Measurements from ENCODE around the gene CCR4. TPM values are rescaled to one million over a fixed set of nuclear protein-coding genes. Genes with fewer than 3 reads are reported as not detected.

CCR4 gene
- total RNA-seq, 1 experiment from 2014 or later = 0.22 TPM

DNA sequence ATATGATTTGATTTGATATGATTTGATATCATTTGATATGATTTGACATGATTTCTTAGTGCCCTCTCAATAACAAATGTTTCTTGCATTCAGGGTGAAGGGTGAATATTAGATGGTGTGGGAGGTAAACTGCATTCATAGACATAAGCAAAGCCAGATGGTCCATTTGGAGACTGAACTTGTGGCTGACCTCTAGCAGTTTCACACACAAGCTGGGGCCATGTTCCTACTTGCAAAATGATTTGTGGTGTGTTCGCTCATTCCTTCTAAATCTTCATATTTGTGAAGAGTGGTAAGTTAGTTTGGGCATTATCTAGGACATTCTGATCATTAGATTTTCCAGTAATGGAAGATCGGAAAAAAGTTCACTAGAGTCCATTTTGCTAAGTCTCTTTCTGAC lies 40.5 kb upstream of the CCR4 start:
- 0 out of 2 replicates have a peak, but pooled peaks cover 3% of the 10 kb centered on the region for H3K9me3 Mint-ChIP-seq
- ATAC-seq (no peak), DNase-seq (ENCODE audit: low spot score) (no peak)
- no peaks in the 10 kb centered on the region for H3K4me1 Mint-ChIP-seq
- TF ChIP-seq, protein P1, sequence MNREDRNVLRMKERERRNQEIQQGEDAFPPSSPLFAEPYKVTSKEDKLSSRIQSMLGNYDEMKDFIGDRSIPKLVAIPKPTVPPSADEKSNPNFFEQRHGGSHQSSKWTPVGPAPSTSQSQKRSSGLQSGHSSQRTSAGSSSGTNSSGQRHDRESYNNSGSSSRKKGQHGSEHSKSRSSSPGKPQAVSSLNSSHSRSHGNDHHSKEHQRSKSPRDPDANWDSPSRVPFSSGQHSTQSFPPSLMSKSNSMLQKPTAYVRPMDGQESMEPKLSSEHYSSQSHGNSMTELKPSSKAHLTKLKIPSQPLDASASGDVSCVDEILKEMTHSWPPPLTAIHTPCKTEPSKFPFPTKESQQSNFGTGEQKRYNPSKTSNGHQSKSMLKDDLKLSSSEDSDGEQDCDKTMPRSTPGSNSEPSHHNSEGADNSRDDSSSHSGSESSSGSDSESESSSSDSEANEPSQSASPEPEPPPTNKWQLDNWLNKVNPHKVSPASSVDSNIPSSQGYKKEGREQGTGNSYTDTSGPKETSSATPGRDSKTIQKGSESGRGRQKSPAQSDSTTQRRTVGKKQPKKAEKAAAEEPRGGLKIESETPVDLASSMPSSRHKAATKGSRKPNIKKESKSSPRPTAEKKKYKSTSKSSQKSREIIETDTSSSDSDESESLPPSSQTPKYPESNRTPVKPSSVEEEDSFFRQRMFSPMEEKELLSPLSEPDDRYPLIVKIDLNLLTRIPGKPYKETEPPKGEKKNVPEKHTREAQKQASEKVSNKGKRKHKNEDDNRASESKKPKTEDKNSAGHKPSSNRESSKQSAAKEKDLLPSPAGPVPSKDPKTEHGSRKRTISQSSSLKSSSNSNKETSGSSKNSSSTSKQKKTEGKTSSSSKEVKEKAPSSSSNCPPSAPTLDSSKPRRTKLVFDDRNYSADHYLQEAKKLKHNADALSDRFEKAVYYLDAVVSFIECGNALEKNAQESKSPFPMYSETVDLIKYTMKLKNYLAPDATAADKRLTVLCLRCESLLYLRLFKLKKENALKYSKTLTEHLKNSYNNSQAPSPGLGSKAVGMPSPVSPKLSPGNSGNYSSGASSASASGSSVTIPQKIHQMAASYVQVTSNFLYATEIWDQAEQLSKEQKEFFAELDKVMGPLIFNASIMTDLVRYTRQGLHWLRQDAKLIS (CRISPR knock-in tag; IDR thresholded peaks at IDR 0.05; ENCODE audit: borderline replicate concordance) = no peak
- no peak for TF ChIP-seq ETV6 (CRISPR knock-in tag; IDR thresholded peaks at IDR 0.05)
- TF ChIP-seq MXD4 (CRISPR knock-in tag; IDR thresholded peaks at IDR 0.05; ENCODE audit: borderline replicate concordance) = no peak
- TF ChIP-seq ELF4 (CRISPR knock-in tag; IDR thresholded peaks at IDR 0.05; ENCODE audit: low read depth) = no peak
- TF ChIP-seq, protein P2, sequence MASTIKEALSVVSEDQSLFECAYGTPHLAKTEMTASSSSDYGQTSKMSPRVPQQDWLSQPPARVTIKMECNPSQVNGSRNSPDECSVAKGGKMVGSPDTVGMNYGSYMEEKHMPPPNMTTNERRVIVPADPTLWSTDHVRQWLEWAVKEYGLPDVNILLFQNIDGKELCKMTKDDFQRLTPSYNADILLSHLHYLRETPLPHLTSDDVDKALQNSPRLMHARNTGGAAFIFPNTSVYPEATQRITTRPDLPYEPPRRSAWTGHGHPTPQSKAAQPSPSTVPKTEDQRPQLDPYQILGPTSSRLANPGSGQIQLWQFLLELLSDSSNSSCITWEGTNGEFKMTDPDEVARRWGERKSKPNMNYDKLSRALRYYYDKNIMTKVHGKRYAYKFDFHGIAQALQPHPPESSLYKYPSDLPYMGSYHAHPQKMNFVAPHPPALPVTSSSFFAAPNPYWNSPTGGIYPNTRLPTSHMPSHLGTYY (CRISPR knock-in tag; IDR thresholded peaks at IDR 0.05) = no peak
- no peak for TF ChIP-seq FOXP1 (CRISPR knock-in tag; IDR thresholded peaks at IDR 0.05; ENCODE audit: borderline replicate concordance)
- no peak for TF ChIP-seq EMX1 (CRISPR knock-in tag; IDR thresholded peaks at IDR 0.05)
- TF ChIP-seq, protein P3, sequence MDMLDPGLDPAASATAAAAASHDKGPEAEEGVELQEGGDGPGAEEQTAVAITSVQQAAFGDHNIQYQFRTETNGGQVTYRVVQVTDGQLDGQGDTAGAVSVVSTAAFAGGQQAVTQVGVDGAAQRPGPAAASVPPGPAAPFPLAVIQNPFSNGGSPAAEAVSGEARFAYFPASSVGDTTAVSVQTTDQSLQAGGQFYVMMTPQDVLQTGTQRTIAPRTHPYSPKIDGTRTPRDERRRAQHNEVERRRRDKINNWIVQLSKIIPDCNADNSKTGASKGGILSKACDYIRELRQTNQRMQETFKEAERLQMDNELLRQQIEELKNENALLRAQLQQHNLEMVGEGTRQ (CRISPR knock-in tag; IDR thresholded peaks at IDR 0.05) = no peak
- TF ChIP-seq, protein P4, sequence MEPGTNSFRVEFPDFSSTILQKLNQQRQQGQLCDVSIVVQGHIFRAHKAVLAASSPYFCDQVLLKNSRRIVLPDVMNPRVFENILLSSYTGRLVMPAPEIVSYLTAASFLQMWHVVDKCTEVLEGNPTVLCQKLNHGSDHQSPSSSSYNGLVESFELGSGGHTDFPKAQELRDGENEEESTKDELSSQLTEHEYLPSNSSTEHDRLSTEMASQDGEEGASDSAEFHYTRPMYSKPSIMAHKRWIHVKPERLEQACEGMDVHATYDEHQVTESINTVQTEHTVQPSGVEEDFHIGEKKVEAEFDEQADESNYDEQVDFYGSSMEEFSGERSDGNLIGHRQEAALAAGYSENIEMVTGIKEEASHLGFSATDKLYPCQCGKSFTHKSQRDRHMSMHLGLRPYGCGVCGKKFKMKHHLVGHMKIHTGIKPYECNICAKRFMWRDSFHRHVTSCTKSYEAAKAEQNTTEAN (CRISPR knock-in tag; IDR thresholded peaks at IDR 0.05) = no peak
- TF ChIP-seq ZNF416 (CRISPR knock-in tag; IDR thresholded peaks at IDR 0.05) = no peak
- TF ChIP-seq, protein P5, sequence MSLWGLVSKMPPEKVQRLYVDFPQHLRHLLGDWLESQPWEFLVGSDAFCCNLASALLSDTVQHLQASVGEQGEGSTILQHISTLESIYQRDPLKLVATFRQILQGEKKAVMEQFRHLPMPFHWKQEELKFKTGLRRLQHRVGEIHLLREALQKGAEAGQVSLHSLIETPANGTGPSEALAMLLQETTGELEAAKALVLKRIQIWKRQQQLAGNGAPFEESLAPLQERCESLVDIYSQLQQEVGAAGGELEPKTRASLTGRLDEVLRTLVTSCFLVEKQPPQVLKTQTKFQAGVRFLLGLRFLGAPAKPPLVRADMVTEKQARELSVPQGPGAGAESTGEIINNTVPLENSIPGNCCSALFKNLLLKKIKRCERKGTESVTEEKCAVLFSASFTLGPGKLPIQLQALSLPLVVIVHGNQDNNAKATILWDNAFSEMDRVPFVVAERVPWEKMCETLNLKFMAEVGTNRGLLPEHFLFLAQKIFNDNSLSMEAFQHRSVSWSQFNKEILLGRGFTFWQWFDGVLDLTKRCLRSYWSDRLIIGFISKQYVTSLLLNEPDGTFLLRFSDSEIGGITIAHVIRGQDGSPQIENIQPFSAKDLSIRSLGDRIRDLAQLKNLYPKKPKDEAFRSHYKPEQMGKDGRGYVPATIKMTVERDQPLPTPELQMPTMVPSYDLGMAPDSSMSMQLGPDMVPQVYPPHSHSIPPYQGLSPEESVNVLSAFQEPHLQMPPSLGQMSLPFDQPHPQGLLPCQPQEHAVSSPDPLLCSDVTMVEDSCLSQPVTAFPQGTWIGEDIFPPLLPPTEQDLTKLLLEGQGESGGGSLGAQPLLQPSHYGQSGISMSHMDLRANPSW (CRISPR knock-in tag; conservative IDR thresholded peaks at IDR 0.05; ENCODE audit: low read depth) = no peak
- no peak for TF ChIP-seq NR2C2 (CRISPR knock-in tag; IDR thresholded peaks at IDR 0.05)
- no peak for TF ChIP-seq ZNF317 (CRISPR knock-in tag; IDR thresholded peaks at IDR 0.05; ENCODE audit: borderline replicate concordance, low read depth)
- no peak for TF ChIP-seq ESRRA (CRISPR knock-in tag; IDR thresholded peaks at IDR 0.05; ENCODE audit: borderline replicate concordance)
- TF ChIP-seq KAT7 (CRISPR knock-in tag; IDR thresholded peaks at IDR 0.05; ENCODE audit: borderline replicate concordance) = no peak
- TF ChIP-seq, protein P6, sequence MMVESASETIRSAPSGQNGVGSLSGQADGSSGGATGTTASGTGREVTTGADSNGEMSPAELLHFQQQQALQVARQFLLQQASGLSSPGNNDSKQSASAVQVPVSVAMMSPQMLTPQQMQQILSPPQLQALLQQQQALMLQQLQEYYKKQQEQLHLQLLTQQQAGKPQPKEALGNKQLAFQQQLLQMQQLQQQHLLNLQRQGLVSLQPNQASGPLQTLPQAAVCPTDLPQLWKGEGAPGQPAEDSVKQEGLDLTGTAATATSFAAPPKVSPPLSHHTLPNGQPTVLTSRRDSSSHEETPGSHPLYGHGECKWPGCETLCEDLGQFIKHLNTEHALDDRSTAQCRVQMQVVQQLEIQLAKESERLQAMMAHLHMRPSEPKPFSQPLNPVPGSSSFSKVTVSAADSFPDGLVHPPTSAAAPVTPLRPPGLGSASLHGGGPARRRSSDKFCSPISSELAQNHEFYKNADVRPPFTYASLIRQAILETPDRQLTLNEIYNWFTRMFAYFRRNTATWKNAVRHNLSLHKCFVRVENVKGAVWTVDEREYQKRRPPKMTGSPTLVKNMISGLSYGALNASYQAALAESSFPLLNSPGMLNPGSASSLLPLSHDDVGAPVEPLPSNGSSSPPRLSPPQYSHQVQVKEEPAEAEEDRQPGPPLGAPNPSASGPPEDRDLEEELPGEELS (CRISPR knock-in tag; IDR thresholded peaks at IDR 0.05) = no peak
- TF ChIP-seq OVOL2 (CRISPR knock-in tag; IDR thresholded peaks at IDR 0.05; ENCODE audit: borderline replicate concordance) = no peak
- TF ChIP-seq GABPB1 (CRISPR knock-in tag; IDR thresholded peaks at IDR 0.05) = no peak
- TF ChIP-seq, protein P7, sequence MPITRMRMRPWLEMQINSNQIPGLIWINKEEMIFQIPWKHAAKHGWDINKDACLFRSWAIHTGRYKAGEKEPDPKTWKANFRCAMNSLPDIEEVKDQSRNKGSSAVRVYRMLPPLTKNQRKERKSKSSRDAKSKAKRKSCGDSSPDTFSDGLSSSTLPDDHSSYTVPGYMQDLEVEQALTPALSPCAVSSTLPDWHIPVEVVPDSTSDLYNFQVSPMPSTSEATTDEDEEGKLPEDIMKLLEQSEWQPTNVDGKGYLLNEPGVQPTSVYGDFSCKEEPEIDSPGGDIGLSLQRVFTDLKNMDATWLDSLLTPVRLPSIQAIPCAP (CRISPR knock-in tag; IDR thresholded peaks at IDR 0.05) = no peak
- TF ChIP-seq PRRX2 (CRISPR knock-in tag; IDR thresholded peaks at IDR 0.05) = no peak
- POLR2A ChIA-PET = no interaction called here
- H3K27me3 Mint-ChIP-seq (ENCODE audit: low read depth) = no peaks in the 10 kb centered on the region
- CTCF ChIA-PET = interaction anchor here (1.3 kb wide), 1 partner anchor 38 kb away, joined by 3 read pairs; no protein-coding TSS in a partner anchor
- H3K36me3 Mint-ChIP-seq = no peaks in the 10 kb centered on the region
- H3K4me3 Mint-ChIP-seq = no peak overlapping the region
- no peak overlapping the region; the same call in 1 of the 2 replicates for H3K27ac Mint-ChIP-seq
